Measurements from ENCODE around the gene SLC1A2.

DNA sequence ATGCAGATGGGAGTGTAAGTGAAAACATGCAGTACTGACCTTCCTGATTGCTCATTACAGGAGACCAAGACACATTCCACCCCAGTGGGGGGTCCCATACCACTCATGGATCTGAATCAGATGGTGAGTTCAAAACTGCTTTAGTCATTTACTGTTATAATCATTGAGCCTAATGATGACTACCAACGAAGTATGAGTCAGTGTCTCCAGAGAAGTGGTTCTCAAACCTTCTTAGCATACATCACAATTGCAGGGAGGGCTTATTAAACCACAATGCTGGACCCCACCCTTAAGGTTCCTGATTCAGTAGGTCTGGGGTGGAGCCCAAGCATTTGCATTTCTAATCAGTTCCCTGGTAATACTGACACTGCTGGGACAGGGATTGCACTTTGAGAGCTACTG is 204.6 kb downstream of the SLC1A2 start:
- TF ChIP-seq, protein P1, sequence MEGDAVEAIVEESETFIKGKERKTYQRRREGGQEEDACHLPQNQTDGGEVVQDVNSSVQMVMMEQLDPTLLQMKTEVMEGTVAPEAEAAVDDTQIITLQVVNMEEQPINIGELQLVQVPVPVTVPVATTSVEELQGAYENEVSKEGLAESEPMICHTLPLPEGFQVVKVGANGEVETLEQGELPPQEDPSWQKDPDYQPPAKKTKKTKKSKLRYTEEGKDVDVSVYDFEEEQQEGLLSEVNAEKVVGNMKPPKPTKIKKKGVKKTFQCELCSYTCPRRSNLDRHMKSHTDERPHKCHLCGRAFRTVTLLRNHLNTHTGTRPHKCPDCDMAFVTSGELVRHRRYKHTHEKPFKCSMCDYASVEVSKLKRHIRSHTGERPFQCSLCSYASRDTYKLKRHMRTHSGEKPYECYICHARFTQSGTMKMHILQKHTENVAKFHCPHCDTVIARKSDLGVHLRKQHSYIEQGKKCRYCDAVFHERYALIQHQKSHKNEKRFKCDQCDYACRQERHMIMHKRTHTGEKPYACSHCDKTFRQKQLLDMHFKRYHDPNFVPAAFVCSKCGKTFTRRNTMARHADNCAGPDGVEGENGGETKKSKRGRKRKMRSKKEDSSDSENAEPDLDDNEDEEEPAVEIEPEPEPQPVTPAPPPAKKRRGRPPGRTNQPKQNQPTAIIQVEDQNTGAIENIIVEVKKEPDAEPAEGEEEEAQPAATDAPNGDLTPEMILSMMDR (IDR thresholded peaks at IDR 0.05) = no peak
- TF ChIP-seq EZH2phosphoT487 (IDR thresholded peaks at IDR 0.05) = no peak

Measured in neural progenitor cell (in vitro differentiated cells).